D721Med (cell line): ENCODE data around the gene DAGLA.
A peak's percentile ranks its signal among the peaks of the same experiment; 100 is the strongest.
"Not testable (repeated sequence)": the region's sequence is repeated elsewhere in the genome, so short reads cannot be mapped to it uniquely, and the experiment has no call there.

Experiments used
- DNase-seq: peaks from one replicate; pipeline ENCODE4 v3.0.0; 2011; ENCODE audit warnings: low spot score; ENCODE audit not compliant: insufficient read length
- FAIRE-seq: peaks from 2 replicates; lab custom pipeline; 2011; peaks lifted over from hg19 to GRCh38; lab: Jason Lieb, UNC
- TF ChIP-seq, protein P1 (sequence below): IDR thresholded peaks from 2 replicates; pipeline ENCODE4 v1.5.1; 2012; ENCODE audit warnings: mild to moderate bottlenecking, control low read depth; ENCODE audit not compliant: insufficient read depth; ENCODE audit errors: missing control alignments

The DAGLA gene

DNA sequence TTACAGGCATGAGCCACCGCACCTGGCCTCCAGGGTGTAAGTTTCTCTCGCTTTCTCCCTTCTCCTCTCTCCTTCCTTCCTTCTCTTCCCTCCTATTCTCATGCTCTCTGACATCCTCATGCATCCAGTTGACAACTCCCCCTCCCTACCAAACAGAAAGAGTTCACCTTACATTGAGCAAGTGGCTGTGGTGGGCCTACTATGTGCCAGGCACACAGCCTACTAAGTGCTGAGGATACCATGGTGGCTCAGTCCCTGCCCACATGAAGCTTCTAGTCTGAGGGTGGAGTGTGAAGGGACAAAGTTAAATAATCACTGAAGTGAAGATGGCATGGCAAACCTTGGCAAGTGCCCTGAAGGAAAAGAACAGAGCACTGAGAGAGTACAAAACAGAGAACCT lies 9.6 kb upstream of the DAGLA start:
- no peak for FAIRE-seq
- TF ChIP-seq, protein P1, sequence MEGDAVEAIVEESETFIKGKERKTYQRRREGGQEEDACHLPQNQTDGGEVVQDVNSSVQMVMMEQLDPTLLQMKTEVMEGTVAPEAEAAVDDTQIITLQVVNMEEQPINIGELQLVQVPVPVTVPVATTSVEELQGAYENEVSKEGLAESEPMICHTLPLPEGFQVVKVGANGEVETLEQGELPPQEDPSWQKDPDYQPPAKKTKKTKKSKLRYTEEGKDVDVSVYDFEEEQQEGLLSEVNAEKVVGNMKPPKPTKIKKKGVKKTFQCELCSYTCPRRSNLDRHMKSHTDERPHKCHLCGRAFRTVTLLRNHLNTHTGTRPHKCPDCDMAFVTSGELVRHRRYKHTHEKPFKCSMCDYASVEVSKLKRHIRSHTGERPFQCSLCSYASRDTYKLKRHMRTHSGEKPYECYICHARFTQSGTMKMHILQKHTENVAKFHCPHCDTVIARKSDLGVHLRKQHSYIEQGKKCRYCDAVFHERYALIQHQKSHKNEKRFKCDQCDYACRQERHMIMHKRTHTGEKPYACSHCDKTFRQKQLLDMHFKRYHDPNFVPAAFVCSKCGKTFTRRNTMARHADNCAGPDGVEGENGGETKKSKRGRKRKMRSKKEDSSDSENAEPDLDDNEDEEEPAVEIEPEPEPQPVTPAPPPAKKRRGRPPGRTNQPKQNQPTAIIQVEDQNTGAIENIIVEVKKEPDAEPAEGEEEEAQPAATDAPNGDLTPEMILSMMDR: no peak

GRCh38 chr11:61671527-61671926 lies 8.7 kb upstream of the DAGLA start:
- TF ChIP-seq, protein P1: peak; percentile 37
- FAIRE-seq: no peak
- DNase-seq: peak; percentile 59

More for the DNA sequence above, 9.6 kb upstream of the DAGLA start:
- DNase-seq: no peak

DNA sequence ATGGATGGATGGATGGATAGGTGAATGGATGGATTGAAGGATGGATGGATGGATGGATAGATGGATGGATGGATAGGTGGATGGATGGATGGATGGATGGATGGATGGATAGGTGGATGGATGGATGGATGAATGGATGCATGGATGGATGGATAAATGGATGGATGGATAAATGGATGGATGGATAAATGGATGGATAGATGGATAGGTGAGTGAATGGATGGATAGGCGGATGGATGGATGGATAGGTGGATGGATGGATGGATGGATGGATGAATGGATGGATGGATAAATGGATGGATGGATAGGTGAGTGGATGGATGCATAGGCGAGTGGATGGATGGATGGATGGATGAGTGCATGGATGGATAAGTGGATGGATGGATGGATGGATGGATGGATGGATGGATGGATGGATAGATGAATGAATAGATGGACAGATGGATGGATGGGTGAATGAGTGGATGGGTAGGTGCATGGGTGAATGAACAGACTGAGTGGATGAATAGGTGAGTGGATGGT lies 6.2 kb upstream of the DAGLA start:
- not testable (repeated sequence) for FAIRE-seq, DNase-seq

- TF ChIP-seq, protein P1: no peak
- FAIRE-seq (no peak), DNase-seq (no peak)
These were observed 4.4 kb upstream of the DAGLA start for GRCh38 chr11:61675826-61676225.

DNA sequence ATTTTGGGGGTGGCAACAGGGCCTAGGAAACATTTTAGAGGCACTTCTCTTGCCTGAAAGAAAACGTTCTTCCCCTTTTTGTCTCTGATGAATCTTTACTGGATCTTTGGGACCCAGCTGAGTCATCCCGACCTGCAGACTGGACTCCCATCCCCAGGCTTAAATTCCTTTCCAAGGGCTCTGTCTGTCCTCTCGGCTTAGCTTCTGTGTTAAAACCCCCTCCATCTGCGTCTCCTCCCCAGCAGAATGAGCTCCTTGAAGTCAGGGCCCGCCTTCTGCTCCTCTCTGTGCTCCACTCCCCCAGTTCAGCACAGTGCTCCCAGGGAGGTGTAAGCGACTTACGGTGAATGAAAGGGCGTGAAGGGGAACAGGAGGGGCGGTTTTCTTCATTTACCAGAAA lies 895 bp upstream of the DAGLA start:
- peak; percentile 29 for FAIRE-seq
- TF ChIP-seq, protein P1: no peak
- no peak for DNase-seq

GRCh38 chr11:61680622-61681221 lies 531 bp downstream of the DAGLA start:
- DNase-seq: no peak
- TF ChIP-seq, protein P1: no peak
- no peak for FAIRE-seq

- TF ChIP-seq, protein P1: no peak
- no peak for FAIRE-seq
- DNase-seq: no peak
These were observed 2.0 kb downstream of the DAGLA start for GRCh38 chr11:61682093-61682732.
